ENCODE data around the gene COL8A1.
A peak's percentile ranks its signal among the peaks of the same experiment; 100 is the strongest.

Gene COL8A1

GRCh38 chr3:99683465-99683864 is 45.1 kb downstream of the COL8A1 start:
- TF ChIP-seq REST (IDR thresholded peaks at IDR 0.05; ENCODE audit: low read depth) = no peak
- TF ChIP-seq NFIC (IDR thresholded peaks at IDR 0.05) = no peak
- no peak for TF ChIP-seq EGR1 (IDR thresholded peaks at IDR 0.05)
- TF ChIP-seq FOXM1 (IDR thresholded peaks at IDR 0.05; ENCODE audit: borderline replicate concordance, low read depth) = no peak
- TF ChIP-seq CREB1 (IDR thresholded peaks at IDR 0.05; ENCODE audit: low read depth) = no peak
- no peak for TF ChIP-seq USF1 (IDR thresholded peaks at IDR 0.05)

GRCh38 chr3:99683876-99684275 is 45.5 kb downstream of the COL8A1 start:
- TF ChIP-seq CREB1 (IDR thresholded peaks at IDR 0.05; ENCODE audit: low read depth) (no peak), RAD21 (IDR thresholded peaks at IDR 0.05; ENCODE audit: low read depth) (no peak), EP300 (IDR thresholded peaks at IDR 0.05; ENCODE audit: borderline replicate concordance) (no peak), YY1 (IDR thresholded peaks at IDR 0.05; ENCODE audit: low read depth) (no peak), NFIC (IDR thresholded peaks at IDR 0.05) (no peak), TAF1 (IDR thresholded peaks at IDR 0.05; ENCODE audit: low read depth) (no peak)

GRCh38 chr3:99684644-99685043 is 46.2 kb downstream of the COL8A1 start:
- TF ChIP-seq MAX (IDR thresholded peaks at IDR 0.05) (no peak), EGR1 (IDR thresholded peaks at IDR 0.05) (no peak), CEBPB (IDR thresholded peaks at IDR 0.05) (no peak), FOXM1 (IDR thresholded peaks at IDR 0.05; ENCODE audit: borderline replicate concordance, low read depth) (no peak), TCF12 (IDR thresholded peaks at IDR 0.05; ENCODE audit: low read depth) (no peak), TEAD4 (IDR thresholded peaks at IDR 0.05) (no peak)

GRCh38 chr3:99686469-99686868 is 48.1 kb downstream of the COL8A1 start:
- TF ChIP-seq REST (IDR thresholded peaks at IDR 0.05; ENCODE audit: low read depth) (no peak), TAF1 (IDR thresholded peaks at IDR 0.05; ENCODE audit: low read depth) (no peak), YY1 (IDR thresholded peaks at IDR 0.05; ENCODE audit: low read depth) (no peak), CREB1 (IDR thresholded peaks at IDR 0.05; ENCODE audit: low read depth) (no peak), MAX (IDR thresholded peaks at IDR 0.05) (no peak), USF1 (IDR thresholded peaks at IDR 0.05) (no peak)

GRCh38 chr3:99686955-99687612 is 48.7 kb downstream of the COL8A1 start:
- TF ChIP-seq TCF12 (IDR thresholded peaks at IDR 0.05; ENCODE audit: low read depth) (no peak), USF1 (IDR thresholded peaks at IDR 0.05) (no peak), TEAD4 (IDR thresholded peaks at IDR 0.05) (no peak), EGR1 (IDR thresholded peaks at IDR 0.05) (no peak), EP300 (IDR thresholded peaks at IDR 0.05; ENCODE audit: borderline replicate concordance) (no peak), YY1 (IDR thresholded peaks at IDR 0.05; ENCODE audit: low read depth) (no peak), FOXM1 (IDR thresholded peaks at IDR 0.05; ENCODE audit: borderline replicate concordance, low read depth) (no peak), NFIC (IDR thresholded peaks at IDR 0.05) (no peak), RAD21 (IDR thresholded peaks at IDR 0.05; ENCODE audit: low read depth) (peak; percentile 91)

GRCh38 chr3:99690761-99691369 is 52.5 kb downstream of the COL8A1 start:
- no peak for TF ChIP-seq FOXM1 (IDR thresholded peaks at IDR 0.05; ENCODE audit: borderline replicate concordance, low read depth)
- no peak for TF ChIP-seq NFIC (IDR thresholded peaks at IDR 0.05)
- TF ChIP-seq EGR1 (IDR thresholded peaks at IDR 0.05) = no peak
- TF ChIP-seq YY1 (IDR thresholded peaks at IDR 0.05; ENCODE audit: low read depth) = no peak
- TF ChIP-seq TCF12 (IDR thresholded peaks at IDR 0.05; ENCODE audit: low read depth) = no peak
- TF ChIP-seq USF1 (IDR thresholded peaks at IDR 0.05) = no peak
- TF ChIP-seq MAX (IDR thresholded peaks at IDR 0.05) = no peak
- TF ChIP-seq CREB1 (IDR thresholded peaks at IDR 0.05; ENCODE audit: low read depth) = no peak
- no peak for TF ChIP-seq ZBTB7A (IDR thresholded peaks at IDR 0.05; ENCODE audit: low read depth)
- TF ChIP-seq CEBPB (IDR thresholded peaks at IDR 0.05) = no peak
- TF ChIP-seq EP300 (IDR thresholded peaks at IDR 0.05; ENCODE audit: borderline replicate concordance) = no peak
- no peak for TF ChIP-seq TAF1 (IDR thresholded peaks at IDR 0.05; ENCODE audit: low read depth)
- TF ChIP-seq RAD21 (IDR thresholded peaks at IDR 0.05; ENCODE audit: low read depth) = no peak
- no peak for TF ChIP-seq TEAD4 (IDR thresholded peaks at IDR 0.05)
- no peak for TF ChIP-seq REST (IDR thresholded peaks at IDR 0.05; ENCODE audit: low read depth)
